HG03103 (cell line): ENCODE measurements around the gene HNRNPA3.
"Not testable (repeated sequence)": the region's sequence is repeated elsewhere in the genome, so short reads cannot be mapped to it uniquely, and the experiment has no call there.

ENCODE experiments used
- ATAC-seq: cut with Tn5 transposase; IDR thresholded peaks from one replicate; pipeline ENCODE4 v1.9.1; 2021; ENCODE audit warnings: low read depth; ENCODE audit not compliant: unreplicated experiment

Gene HNRNPA3

DNA sequence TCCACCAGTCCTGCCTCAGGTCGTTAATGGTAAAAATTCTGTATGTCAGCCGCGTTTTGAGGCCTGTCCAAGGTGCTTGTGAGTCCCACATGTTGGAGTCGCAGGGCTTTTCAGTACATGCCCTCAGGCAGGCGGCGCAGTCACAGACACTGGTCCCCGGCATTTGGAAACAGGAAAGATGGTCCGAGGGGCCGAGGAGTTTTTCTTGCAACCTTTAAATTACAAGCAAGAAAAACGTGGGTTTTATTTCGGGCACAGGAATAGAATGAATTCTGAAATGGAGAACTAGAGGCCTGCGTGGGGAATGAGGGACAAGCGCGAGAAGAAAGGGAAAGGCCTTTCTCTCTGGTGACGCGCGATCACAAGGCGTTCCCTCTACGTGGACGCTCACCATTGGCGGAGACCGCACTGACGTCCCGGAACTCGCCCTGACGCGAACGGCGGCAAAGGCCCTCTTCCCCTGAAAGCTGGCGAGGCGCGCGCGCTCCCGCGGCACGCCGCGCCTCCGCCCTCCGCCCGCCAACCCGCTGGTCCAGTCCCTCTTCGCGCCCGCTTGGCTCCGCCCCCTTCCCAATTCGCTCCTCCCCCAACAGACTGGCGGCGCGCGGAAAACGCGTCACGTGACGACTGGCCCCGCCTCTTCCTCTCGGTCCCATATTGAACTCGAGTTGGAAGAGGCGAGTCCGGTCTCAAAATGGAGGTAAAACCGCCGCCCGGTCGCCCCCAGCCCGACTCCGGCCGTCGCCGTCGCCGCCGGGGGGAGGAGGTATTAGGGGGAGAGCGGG lies at the start of gene HNRNPA3:
Gene HNRNPA3, plus strand, starts transcription at position 689 of the 785 bp plus-strand sequence. Its CDS starts 6 bp downstream, at position 695.
- peak; percentile 82 for ATAC-seq

DNA sequence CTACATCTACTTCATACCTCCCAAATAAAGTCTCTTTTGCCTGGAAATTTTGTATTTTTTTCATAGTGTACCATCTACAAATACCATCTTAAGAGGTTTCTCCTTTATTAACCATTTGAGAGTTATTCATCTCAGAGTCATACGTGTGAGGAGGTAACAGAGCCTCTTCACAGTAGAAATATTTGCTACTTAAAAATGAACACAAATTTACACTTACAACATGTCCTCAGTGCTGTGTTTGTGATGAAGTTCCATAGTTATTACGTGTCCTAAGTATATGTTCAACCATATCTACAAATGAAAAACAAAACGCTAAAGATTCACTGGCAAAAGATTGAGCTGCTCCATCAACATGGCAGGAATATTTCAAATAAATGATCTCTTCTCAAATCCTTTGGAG lies 48.5 kb upstream of the HNRNPA3 start:
- no peak for ATAC-seq

DNA sequence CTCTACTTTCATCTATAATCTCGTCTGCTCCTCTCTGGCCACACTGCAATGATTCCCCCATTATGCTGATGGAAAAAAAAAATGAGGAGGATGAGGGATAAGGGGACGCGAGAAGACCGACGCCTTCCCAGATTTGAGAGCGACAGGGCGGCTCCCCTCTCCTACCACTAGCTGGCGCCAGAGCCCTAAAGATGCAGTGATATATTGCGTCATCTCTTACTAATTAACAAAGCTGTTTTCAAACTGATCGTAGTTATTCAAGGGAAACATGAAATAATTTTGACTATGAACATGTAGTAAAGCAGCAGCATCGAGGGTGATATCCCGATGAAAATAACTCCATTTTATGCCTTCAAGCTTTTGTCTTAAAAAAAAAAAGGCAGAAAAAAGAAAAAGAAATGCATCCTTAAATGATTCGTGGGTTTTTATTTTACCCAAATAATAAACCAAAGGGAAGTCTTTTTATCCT lies 48.0 kb upstream of the HNRNPA3 start:
- ATAC-seq: no peak

DNA sequence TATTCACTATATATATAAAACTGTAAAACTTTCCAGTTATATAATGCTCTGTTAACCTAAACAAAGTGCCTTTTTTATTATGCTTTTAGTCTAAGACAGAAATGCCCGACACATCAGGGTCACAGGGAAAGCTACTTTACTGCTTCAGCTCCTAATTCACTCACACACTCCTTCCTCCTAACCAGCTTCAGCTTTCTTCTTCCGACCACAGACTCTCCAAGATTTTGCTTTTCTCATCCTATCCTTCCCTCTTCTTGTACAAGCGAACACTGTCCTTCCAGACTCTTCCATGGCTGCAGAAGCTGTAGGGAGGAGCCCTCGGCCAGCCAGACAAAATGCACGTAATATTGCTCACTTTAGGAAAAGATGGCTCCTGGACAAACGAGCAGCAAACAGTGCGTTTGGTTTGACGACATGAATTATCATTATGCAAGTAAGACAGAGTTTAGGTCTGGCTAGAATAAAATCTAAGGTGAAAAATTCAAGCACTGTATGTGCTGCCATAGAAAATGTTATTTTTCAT lies 47.5 kb upstream of the HNRNPA3 start:
- ATAC-seq: no peak

DNA sequence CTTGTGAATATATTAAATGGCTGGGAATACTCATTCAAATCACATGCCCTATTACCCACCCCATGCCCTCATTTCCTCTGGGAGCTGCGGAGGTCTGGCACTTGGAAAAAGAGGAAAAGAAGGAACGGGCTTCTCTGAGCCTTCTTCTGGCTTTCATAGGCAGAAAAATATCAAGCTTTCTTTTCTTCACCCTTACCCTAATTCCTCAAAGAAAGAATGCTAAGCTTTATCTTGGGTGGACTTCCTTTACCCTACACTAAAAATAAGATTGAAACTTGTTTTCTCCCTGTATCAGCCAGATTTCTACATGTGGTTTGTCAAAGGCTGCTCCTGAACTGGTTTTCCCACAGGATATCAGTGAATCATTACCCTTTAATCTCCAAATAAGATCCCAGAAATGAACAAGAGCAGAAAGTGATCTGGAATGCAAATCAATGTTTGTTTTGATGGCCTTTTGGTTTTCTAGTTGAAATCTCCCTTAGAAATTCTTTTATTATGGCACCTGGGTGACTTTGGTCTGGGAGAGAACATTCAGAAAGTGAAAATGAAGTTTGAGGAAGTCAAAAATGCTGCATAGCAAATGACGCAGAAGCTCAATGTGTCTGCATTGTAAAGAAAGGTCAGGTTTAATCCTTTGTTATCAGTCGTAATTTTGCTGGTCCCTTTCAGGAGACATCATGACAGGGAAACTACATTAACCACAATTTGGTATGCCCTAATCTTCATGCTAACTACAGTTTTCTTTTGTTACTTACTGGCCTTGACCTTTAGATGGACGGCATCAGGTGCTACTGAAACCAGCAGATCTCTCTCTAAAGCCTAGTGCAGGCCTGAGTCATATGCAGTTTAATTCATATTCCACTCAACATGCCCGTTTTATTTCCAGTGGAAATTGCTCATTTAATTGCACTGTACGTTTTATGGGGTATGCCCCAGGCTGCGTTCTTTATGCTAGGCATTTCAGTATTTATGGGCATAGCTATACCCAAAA lies 46.6 kb upstream of the HNRNPA3 start:
- peak; percentile 43 for ATAC-seq

DNA sequence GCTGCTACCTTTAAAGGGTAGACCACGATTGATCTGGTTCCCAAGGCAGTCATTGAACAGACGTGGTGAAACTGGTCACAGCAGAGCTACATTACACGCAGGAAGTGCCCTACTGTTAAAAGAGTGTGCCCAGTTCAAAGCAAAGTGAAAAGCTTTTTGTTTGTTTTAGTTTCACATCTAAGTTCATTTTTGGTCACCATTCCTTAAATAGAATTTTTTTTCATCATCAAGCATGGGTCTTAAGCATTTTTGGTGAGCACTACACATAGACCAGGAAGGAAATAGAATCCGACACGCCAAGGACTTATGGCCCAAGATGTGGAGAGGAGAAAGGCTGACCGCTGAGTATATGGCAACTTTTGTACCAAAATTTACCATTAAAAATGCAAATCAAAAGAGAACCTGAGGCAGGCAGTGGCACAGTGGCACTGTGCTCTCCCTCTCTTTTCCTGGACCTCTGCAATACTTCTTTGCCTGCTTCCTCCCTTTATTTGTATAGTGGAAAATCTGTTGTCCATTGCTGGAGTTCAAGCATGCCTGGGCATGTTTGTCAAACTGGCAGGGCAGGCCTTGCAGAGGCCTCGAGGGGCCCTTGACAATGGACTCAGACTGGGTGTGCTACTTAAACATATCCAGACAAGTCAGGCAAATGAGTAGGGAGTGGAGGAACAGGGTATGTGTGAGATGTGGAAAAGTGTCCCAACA lies 42.6 kb upstream of the HNRNPA3 start:
- peak; percentile 60 for ATAC-seq

DNA sequence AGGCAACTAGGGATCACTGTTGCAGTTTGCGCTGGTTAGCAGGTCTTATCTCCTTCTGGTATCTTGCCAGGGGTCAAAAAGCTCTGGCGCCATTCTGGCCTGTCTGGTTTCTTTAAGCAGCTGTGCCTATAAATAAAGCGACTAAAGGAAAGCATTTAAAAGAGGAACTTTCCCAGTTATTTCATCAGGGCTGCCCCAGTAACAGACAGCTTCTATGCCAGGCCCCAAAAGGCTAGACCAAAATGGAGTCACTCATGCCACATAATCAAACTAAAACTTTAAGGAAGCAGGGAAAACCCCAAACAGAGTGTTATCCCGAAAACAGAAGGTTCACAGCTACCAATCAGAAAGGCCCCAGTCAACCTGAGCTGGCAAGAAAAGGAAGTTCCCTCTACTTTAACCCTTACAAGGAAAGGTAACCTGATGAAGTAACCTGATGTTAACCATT lies 41.2 kb upstream of the HNRNPA3 start:
- no peak for ATAC-seq

DNA sequence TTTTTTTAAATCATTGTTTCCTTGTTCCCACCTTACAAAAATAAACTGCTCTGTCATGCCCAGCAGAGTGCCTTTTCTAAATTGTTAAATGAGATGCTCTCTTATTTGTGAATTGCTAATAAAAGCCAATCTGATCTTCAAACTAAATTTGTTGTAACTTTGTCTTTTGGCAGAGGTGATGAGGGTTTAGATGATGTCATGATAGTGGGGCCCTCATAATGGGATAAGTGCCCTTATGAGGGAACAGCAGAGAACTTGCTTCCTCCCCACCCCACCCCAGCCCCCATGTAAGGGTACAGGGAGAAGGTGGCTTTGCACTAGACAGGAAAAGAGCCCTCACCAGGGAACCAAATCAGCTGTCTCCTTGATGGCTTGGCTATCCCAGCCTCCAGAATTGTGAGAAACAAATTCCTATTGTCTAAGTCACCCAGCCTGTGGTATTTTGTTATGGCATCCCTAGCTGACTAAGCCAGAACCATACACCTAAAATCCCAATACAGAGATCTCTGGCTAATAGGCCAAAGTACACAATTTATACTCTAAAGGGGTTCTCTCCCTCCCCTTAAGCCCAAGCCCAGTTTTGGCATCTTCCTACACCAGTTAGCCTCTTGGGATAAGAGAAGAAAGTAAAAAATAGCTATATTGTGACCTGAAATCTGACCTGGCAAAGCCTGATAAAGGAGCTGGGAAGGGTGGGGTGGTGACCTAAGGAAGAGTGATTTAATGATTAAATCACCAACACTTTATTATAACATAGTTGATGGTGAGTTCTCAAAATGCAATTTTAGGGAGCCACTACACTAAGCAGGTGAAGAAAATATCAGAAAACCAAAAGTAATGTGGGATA lies 40.3 kb upstream of the HNRNPA3 start:
- ATAC-seq: no peak

DNA sequence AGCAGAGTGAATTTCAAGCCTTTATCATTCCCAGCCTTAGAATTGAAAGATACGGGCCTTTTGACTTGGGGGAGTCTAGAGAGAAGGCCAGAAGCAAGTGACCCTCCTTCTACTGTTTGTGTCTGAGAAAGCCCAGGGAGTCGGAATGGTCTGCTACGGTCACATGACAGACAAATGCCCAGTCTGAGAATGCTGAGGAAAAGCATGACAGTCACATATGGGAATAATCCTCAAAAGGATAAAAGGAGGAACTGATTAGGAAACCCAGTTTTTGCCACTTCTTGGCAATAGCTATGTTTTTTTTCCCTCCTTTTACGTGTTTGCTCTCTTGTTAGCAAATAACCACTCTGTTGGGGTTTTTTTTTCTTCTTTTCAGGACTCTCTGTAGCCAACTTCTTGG lies 38.1 kb upstream of the HNRNPA3 start:
- no peak for ATAC-seq

DNA sequence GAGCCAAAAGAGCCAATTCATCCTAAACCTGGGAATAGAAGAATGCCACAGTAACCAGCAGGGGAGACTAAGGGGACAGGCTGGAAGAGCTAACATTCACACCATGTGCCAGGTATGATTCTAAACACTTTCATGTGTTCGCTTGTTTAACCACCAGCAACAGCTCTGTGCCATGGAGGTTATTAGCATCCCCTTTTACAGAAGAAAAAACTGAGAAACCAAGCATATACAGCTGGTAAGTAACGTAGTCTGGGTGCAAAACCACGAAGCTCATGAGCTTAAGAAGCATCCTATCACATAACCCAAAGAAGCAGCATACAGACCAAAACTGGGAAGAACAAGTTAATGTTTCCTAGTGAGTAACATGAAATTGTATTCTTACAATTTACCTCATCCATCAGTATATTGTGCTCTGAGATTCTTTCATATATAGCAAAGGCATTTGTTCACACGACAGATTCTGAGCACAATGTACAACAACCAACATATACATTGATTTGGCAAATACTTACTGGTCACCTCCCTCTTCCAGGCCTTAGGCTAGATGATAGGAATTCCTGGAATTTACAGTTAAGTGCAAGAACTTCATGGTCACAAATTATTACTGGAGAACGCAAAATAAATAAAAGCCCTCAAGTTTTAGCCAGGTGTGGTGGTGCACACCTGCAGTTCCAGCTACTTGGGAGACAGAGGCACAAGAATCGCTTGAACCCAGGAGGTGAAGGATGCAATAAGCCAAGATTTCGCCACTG lies 36.5 kb upstream of the HNRNPA3 start:
- no peak for ATAC-seq

DNA sequence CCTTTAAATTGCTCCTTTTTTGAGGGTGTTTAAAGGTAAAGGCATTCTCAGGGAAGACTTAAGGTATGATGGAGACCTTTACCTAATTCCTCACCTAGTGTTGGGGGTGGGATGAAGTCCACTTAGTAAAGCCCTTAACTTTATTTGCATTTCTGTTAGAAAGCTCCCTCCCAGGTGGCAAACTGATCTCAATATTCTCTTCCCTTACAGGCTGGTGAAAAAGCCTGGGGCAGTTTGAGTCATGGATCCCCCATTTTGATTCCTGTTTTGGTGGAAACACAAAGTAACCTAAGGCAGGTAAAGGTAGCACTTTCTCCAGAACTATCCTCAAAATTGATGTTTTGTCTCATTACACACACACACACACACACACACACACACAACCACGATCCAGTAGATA lies 33.8 kb upstream of the HNRNPA3 start:
- ATAC-seq: no peak

DNA sequence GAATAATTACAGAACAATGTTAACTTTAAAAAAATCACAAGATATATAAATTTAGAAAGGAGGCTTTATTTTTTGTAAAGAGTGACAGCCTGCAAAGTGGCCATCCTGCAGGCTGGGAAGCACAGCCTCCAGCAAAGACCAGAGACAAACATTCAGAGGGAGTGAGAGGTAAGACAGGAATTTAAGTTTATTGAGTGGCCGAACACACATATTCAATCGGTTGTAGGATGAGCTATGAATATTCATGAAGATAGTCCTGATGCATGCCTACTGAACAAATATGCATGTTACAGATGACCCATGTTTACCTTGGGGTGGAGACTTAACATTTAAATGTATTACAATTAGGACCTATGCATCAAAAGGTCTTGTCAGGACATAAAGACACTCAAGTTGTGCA lies 33.4 kb upstream of the HNRNPA3 start:
- no peak for ATAC-seq

DNA sequence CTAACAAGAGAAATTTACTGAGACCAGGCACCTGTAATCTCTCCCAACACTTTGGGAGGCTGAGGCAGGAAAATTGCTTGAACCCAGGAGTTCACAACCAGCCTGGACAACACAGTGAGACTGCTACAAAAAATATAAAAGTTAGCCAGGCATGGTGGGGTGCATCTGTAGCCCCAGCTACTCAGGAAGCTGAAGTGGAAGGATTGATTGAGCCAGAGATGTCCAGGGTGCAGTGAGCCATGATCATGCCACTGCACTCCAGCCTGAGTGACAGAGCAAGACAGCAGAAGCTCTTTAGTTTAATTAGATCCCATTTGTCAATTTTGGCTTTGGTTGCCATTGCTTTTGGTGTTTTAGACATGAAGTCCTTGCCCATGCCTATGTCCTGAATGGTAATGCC lies 32.9 kb upstream of the HNRNPA3 start:
- not testable (repeated sequence) for ATAC-seq

DNA sequence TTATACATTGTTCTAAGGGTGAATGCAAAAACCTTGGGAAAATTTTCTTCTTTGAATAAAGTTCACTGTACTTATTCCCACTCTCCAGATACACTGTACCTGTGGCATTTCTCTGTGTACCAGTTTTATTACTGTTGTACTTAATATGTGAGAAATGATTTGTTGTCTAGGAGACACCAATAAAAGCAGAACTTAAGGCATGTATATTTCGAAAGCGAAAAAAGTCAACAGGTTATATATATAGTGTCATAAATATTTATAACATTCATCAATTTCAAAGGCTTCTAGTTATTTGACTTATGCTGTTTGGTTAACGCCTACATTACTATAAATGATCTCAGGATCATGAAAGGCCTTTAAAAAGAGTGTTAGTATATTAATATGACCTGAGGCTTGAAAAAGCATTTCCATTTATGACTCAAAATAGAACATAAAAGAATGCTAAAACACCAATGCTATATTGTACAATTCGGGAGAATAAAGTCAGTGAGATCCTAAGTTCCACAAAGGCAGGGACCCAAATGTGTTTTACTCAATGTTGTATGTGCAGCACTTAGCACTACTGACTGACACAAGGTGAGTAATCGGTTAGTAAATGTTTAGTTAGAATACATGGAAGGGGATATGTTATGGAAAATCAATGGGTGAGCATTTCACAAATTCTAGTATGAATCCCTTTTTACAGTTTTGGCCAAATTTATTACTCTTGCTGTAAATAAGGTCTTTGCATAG lies 32.2 kb upstream of the HNRNPA3 start:
- no peak for ATAC-seq

DNA sequence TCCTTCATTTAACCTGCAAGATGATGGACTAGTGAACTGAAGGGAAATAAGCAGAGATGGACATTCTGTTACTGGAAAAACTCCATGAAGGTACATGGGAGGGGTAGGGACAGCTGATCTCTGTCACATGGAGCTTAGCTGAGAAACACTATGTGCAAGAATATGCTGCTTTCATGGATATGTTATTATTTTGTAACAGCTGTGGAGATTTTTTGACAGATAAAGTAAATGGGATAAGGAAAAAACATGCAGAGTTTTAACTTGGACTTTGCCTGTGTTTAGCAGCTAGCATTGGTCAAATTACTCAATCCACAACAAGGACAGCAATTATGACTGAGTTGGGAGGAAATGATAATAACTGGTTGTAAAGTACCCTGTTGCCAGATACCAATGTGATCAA lies 28.7 kb upstream of the HNRNPA3 start:
- ATAC-seq: no peak

DNA sequence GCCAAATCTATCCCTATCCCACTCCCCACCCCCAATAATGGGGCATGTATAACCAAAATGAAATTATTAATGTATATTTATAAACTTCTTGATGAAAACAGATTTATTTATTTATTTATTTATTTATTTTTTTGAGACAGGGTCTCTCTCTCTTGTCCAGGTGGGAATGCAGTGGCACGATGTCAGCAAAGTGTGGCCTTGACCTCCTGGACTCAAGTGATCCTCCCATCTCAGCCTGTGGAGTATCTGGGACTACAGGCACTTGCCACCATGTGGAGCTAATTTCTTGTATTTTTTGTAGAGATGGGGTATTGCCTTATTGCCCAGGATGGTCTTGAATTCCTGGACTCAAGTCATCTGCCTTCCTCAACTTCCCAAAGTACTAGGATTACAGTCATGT lies 28.0 kb upstream of the HNRNPA3 start:
- ATAC-seq: no peak

DNA sequence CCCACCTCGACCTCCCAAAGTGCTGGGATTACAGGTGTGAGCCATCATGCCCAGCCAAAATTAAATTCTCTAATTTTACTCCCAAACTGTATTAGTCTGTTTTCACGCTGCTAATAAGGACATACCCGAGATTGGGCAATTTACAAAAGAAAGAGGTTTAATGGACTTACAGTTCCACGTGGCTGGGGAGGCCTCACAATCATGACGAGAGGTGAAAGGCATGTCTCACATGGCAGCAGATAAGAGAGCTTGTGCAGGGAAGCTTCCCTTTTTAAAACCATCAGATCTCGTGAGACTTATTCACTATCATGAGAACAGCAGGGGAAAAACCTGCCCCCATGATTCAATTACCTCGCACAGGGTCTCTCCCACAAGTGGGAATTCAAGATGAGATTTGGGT lies 26.6 kb upstream of the HNRNPA3 start:
- not testable (repeated sequence) for ATAC-seq

DNA sequence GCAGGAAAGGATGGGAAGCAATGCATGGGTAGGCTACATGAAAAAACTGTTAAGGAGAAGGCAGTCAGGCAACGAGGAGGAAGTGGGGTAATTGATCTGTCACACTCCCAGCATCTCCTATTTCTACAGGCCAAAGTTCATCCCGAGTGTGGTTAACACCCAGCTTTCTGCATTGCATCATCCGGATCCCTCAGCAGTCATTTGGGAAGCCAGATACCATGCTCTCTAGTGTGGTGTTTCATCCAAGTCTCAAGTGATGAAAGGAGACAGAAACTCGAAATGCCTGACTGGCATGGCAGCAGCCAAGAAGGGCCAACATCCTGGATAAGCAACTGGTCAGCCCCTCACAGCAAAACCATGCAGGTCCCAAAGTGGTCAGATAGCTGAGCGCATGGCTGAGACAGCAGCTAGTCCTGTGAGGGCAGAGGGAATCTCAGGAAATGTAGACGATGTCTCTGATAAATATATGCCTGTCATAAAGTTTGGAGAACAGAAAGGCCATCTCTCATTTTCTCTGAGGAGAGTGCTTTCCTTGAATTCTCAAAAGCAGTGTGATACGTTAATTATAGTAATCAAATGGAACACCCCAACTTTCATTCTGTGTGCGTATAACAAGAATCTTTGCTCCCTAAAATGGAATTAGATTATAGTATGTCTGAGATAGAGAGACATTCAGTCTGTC lies 24.8 kb upstream of the HNRNPA3 start:
- ATAC-seq: no peak
